HUES48 (cell line): ENCODE measurements around the gene QKI.
"Not testable (repeated sequence)": the region's sequence is repeated elsewhere in the genome, so short reads cannot be mapped to it uniquely, and the experiment has no call there.

Experiments used
- H3K27ac ChIP-seq: one replicate; pipeline ENCODE4 v1.7.0; 2013; ENCODE audit warnings: low read depth, low read length, inconsistent platforms
- H3K27me3 ChIP-seq: 2 replicates; pipeline ENCODE4 v1.6.1; 2013; ENCODE audit warnings: mild to moderate bottlenecking, low read length; ENCODE audit not compliant: control insufficient read depth, insufficient read depth
- H3K36me3 ChIP-seq: 2 replicates; pipeline ENCODE4 v1.6.1; 2013; ENCODE audit warnings: low read length; ENCODE audit not compliant: control insufficient read depth, insufficient read depth
- H3K4me1 ChIP-seq: 2 replicates; pipeline ENCODE4 v1.6.1; 2013; ENCODE audit warnings: mild to moderate bottlenecking, low read length; ENCODE audit not compliant: control insufficient read depth, insufficient read depth
- H3K4me3 ChIP-seq: 2 replicates; pipeline ENCODE4 v1.5.1; 2013; ENCODE audit warnings: mild to moderate bottlenecking, low read depth, low read length
- H3K9ac ChIP-seq: 2 replicates; pipeline ENCODE4 v1.6.1; 2013; ENCODE audit warnings: mild to moderate bottlenecking, low read depth, low read length, moderate library complexity
- H3K9me3 ChIP-seq: 2 replicates; pipeline ENCODE4 v1.6.1; 2013; ENCODE audit warnings: low read length; ENCODE audit not compliant: control insufficient read depth, insufficient read depth

The QKI gene

GRCh38 chr6:163461696-163462095 lies 47.2 kb downstream of the QKI start:
- Histone ChIP-seq H3K9ac (no peak overlapping the region), H3K4me1 (peaks cover 21% of the 10 kb centered on the region; the same call in 1 of the 2 replicates), H3K4me3 (no peak overlapping the region), H3K36me3 (peaks cover 3% of the 10 kb centered on the region; the same call in 1 of the 2 replicates), H3K27me3 (no peaks in the 10 kb centered on the region), H3K9me3 (no peaks in the 10 kb centered on the region), H3K27ac (no peak overlapping the region)

DNA sequence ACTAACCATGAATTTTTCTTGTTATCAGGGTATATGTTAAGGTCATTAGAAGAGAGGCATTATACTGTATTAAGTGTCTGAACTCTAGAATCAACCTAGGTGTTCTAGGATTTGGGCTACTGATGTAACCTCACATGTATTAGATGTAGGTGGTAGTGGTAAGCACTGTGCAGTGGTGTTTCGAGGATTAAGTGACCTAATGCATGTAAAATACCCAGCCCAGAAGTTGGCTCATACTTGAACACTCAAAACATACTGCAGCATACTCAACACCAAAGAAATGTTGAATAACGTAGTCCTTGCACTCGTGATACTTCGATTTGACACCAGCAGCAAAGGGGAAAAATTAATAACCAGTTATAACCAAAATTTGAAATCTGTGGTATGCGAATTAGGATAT lies 48.7 kb downstream of the QKI start:
- Histone ChIP-seq H3K4me3 (no peak overlapping the region), H3K36me3 (no peaks in the 10 kb centered on the region), H3K27me3 (no peaks in the 10 kb centered on the region), H3K9ac (no peak overlapping the region), H3K9me3 (no peaks in the 10 kb centered on the region), H3K27ac (no peak overlapping the region), H3K4me1 (peaks cover 17% of the 10 kb centered on the region; the same call in 1 of the 2 replicates)

GRCh38 chr6:163463795-163464194 lies 49.3 kb downstream of the QKI start:
- Histone ChIP-seq H3K27me3 (no peaks in the 10 kb centered on the region), H3K4me1 (peaks cover 16% of the 10 kb centered on the region; the same call in 1 of the 2 replicates), H3K4me3 (no peak overlapping the region), H3K9ac (no peak overlapping the region), H3K27ac (no peak overlapping the region), H3K9me3 (no peaks in the 10 kb centered on the region), H3K36me3 (no peaks in the 10 kb centered on the region; the same call in 1 of the 2 replicates)

DNA sequence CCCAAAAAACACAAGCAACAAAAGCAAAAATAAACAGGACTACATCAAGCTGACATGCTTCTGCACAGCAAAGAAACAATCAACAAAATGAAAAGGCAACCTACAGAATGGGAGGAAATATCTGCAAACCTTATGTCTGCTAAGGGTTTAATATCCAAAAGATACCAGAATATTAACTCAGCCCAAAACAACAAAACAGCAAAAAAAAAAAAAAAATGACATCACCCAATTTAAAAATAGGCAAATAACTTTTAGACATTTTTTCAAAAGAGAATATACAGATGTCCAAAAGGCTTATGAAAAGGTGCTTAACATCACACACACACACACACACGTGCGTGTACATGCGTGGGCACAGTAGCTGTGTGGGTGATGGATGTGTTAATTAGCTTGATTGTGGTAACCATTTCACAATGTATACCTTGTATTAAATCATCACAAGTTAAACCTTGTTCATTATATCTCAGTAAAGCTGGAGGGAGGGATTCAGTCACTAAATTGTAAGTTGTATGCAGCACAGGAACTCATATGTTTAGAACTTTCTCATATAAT lies 52.4 kb downstream of the QKI start:
- Histone ChIP-seq H3K27ac (no peak overlapping the region), H3K9ac (no peak overlapping the region), H3K27me3 (no peaks in the 10 kb centered on the region), H3K9me3 (no peaks in the 10 kb centered on the region; the same call in 1 of the 2 replicates), H3K4me1 (no peaks in the 10 kb centered on the region), H3K36me3 (peaks cover 4% of the 10 kb centered on the region; the same call in 1 of the 2 replicates), H3K4me3 (no peak overlapping the region)

DNA sequence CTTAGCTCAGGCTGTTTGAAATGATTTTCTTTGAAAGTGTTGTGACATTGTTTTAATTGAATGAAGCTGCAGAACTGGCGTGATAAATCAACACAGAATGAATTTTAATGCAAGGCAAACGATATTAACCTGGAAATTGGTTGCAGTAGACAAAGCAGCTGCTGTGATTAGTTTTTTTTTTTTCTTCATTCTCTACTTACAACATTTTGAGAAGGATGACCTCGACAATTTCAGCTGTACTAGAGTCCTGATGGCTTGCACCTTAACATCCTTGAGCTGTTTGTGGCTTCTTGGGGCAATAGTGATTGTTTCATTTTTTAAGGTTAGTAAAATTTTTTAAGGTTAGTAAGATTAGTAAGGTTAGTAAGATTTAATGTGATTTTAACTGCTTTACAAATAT lies 54.2 kb downstream of the QKI start:
- Histone ChIP-seq H3K27ac (no peak overlapping the region), H3K27me3 (no peaks in the 10 kb centered on the region), H3K9me3 (no peaks in the 10 kb centered on the region; the same call in 1 of the 2 replicates), H3K9ac (no peak overlapping the region), H3K4me1 (0 out of 2 replicates have a peak, but pooled peaks cover 2% of the 10 kb centered on the region), H3K36me3 (peaks cover 4% of the 10 kb centered on the region; the same call in 1 of the 2 replicates), H3K4me3 (no peak overlapping the region)

- Histone ChIP-seq H3K27ac (no peak overlapping the region), H3K27me3 (no peaks in the 10 kb centered on the region), H3K4me3 (no peak overlapping the region), H3K9ac (no peak overlapping the region), H3K9me3 (no peaks in the 10 kb centered on the region; the same call in 1 of the 2 replicates), H3K4me1 (0 out of 2 replicates have a peak, but pooled peaks cover 2% of the 10 kb centered on the region), H3K36me3 (peaks cover 4% of the 10 kb centered on the region; the same call in 1 of the 2 replicates)
Measured at GRCh38 chr6:163469459-163469985, 55.0 kb downstream of the QKI start.

DNA sequence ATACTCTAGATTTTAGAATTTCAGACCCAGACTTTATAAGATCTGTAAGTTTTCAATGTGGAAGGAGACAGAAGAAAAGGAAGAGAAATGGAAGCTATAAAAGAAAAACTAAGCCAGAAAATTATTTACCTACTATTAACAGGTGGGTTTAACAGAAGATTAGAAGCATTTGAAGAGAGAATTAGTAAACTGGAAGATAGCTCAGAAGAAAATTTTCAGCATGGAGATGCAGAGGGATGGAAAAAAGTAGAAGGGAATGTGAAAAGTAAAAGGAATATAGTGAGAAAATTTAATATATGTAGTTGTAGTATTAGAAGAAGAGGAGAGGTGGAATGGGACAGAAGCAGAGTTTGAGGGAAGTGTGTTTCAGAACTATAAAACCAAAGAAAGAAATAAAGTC lies 56.1 kb downstream of the QKI start:
- H3K9ac ChIP-seq = no peak overlapping the region
- no peaks in the 10 kb centered on the region for H3K27me3 ChIP-seq
- peaks cover 4% of the 10 kb centered on the region; the same call in 1 of the 2 replicates for H3K4me1 ChIP-seq
- H3K9me3 ChIP-seq = no peaks in the 10 kb centered on the region; the same call in 1 of the 2 replicates
- no peak overlapping the region for H3K27ac ChIP-seq
- no peak overlapping the region for H3K4me3 ChIP-seq
- H3K36me3 ChIP-seq = peaks cover 4% of the 10 kb centered on the region; the same call in 1 of the 2 replicates

DNA sequence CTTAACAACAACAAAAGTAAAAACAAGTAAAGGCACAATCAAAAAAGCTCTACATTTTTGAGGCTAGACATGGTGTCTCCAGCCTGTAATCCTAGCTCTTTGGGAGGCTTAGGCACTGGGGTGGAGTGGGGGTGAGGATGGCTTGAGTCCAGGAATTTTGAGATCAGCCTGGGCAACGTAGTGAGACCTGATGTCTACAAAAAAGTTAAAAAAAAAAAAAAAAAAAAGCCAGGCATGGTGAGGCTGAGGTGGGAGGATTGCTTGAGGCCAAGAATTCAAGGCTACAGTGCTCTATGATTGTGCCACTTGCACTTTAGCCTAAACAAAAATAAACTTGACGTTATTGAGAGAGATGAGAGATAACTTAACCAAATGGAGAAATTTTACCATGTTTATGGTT lies 60.1 kb downstream of the QKI start:
- Histone ChIP-seq H3K36me3 (peaks cover 15% of the 10 kb centered on the region; the same call in 1 of the 2 replicates), H3K9ac (no peak overlapping the region), H3K4me1 (peaks cover 23% of the 10 kb centered on the region), H3K4me3 (no peak overlapping the region), H3K27ac (no peak overlapping the region), H3K9me3 (no peaks in the 10 kb centered on the region; the same call in 1 of the 2 replicates), H3K27me3 (no peaks in the 10 kb centered on the region)

GRCh38 chr6:163476946-163477345 lies 62.4 kb downstream of the QKI start:
- Histone ChIP-seq H3K36me3 (peaks cover 19% of the 10 kb centered on the region; the same call in 1 of the 2 replicates), H3K4me1 (peaks cover 23% of the 10 kb centered on the region)
- not testable (repeated sequence) for H3K9ac ChIP-seq, H3K9me3 ChIP-seq, H3K4me3 ChIP-seq, H3K27ac ChIP-seq, H3K27me3 ChIP-seq

GRCh38 chr6:163483107-163483506 lies 68.6 kb downstream of the QKI start:
- no peaks in the 10 kb centered on the region for H3K27me3 ChIP-seq
- H3K9ac ChIP-seq = no peak overlapping the region
- H3K4me1 ChIP-seq = peaks cover 12% of the 10 kb centered on the region; the same call in 1 of the 2 replicates
- H3K4me3 ChIP-seq = no peak overlapping the region
- no peak overlapping the region for H3K27ac ChIP-seq
- H3K9me3 ChIP-seq = no peaks in the 10 kb centered on the region
- H3K36me3 ChIP-seq = peaks cover 22% of the 10 kb centered on the region; the same call in 1 of the 2 replicates

- H3K9ac ChIP-seq = no peak overlapping the region
- no peaks in the 10 kb centered on the region for H3K27me3 ChIP-seq
- H3K4me1 ChIP-seq = peaks cover 27% of the 10 kb centered on the region
- H3K27ac ChIP-seq = no peak overlapping the region
- peaks cover 3% of the 10 kb centered on the region; the same call in 1 of the 2 replicates for H3K36me3 ChIP-seq
- no peak overlapping the region for H3K4me3 ChIP-seq
- no peaks in the 10 kb centered on the region for H3K9me3 ChIP-seq
Measured at GRCh38 chr6:163485388-163485851, 70.9 kb downstream of the QKI start.
